ENCODE data around the gene PTPRCAP.

DNA sequence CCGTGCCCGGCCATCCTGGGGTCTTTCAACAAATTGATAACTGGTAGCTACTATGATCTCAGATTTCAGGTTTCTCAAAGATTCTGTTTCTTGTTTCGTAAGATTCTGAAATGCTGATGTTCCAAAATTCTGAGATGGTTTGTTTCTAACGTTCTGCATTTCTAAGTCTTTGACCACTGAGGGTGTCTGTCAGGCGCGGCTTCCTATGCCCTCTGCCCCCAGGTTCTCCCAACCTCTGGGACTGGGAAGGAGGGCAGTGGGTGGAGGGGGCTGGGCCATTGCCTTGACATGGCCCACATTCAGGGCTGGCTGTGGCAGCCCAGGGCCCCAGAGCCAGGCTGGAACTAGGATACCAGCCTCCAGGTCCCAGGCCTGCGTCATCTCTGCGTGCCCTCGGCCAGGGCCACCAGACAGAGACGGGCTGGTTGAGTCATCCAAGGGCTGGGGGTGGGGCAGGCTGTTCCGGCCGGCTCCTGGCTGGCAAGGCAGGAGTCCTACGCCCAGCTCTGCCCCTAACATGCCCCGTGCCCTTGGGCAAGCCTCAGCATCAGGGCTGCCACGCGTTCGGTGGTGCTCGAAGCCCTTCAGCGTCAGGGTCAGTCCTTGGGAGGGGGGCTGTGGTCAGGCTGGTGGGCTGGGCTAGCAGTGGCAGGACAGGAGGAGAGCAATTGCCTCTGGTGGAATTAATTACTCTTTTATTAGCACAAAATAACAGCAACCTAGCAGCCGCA lies 26.4 kb upstream of the PTPRCAP start:
- TF ChIP-seq EZH2 (IDR thresholded peaks at IDR 0.05) (no peak), POLR2AphosphoS5 (IDR thresholded peaks at IDR 0.05; ENCODE audit: borderline replicate concordance, low read depth, low read length) (no peak; the same call in 1 of the 2 replicates), FOXP2 (optimal IDR thresholded peaks at IDR 0.05; ENCODE audit: control extremely low read depth, extremely low read length, insufficient read depth) (no peak)

All from SK-N-MC (cell line).